Karpas-422 (cell line): ENCODE data around the gene RAP1GAP2. TPM values are rescaled to one million over a fixed set of nuclear protein-coding genes. Genes with fewer than 3 reads are reported as not detected.

Source experiments
- DNase-seq: peaks from one replicate; pipeline ENCODE4 v3.0.0-alpha.2; 2015
- H2AFZ ChIP-seq: fragments of 200-600 bp; sonication (generic); 2 replicates; pipeline ENCODE4 v1.6.1; 2014; ENCODE audit warnings: antibody characterized with exemption, low read length, mixed read lengths
- H3K27ac ChIP-seq: fragments of 200-600 bp; sonication (generic); 2 replicates; pipeline ENCODE4 v1.5.1; 2014; ENCODE audit warnings: mild to moderate bottlenecking, low read length, moderate library complexity
- H3K27me3 ChIP-seq: fragments of 200-600 bp; sonication (generic); 2 replicates; pipeline ENCODE4 v1.6.1; 2014; ENCODE audit warnings: low read length, mixed read lengths
- H3K36me3 ChIP-seq: fragments of 200-600 bp; sonication (generic); 2 replicates; pipeline ENCODE4 v1.6.1; 2014; ENCODE audit warnings: low read length, mixed read lengths; ENCODE audit not compliant: insufficient read depth
- H3K4me1 ChIP-seq: fragments of 200-600 bp; sonication (generic); 2 replicates; pipeline ENCODE4 v1.6.1; 2014; ENCODE audit warnings: mild to moderate bottlenecking, low read length, mixed read lengths
- H3K4me2 ChIP-seq: fragments of 200-600 bp; sonication (generic); 2 replicates; pipeline ENCODE4 v1.6.1; 2014; ENCODE audit warnings: low read length, low read depth, mild to moderate bottlenecking; ENCODE audit not compliant: poor library complexity, severe bottlenecking
- H3K4me3 ChIP-seq: fragments of 200-600 bp; sonication (generic); 2 replicates; pipeline ENCODE4 v1.5.1; 2014; ENCODE audit warnings: mild to moderate bottlenecking, antibody characterized with exemption, low read length, mixed read lengths
- H3K79me2 ChIP-seq: fragments of 200-600 bp; sonication (generic); 2 replicates; pipeline ENCODE4 v1.6.1; 2014; ENCODE audit warnings: mild to moderate bottlenecking, low read length, mixed read lengths
- H3K9ac ChIP-seq: fragments of 200-600 bp; sonication (generic); 2 replicates; pipeline ENCODE4 v1.6.0; 2014; ENCODE audit warnings: low read length
- H3K9me2 ChIP-seq: fragments of 200-600 bp; sonication (generic), shearing (Covaris generic); replicated peaks from 2 replicates; pipeline ENCODE4 v1.6.0; 2014; ENCODE audit warnings: mild to moderate bottlenecking, low read length, moderate library complexity; ENCODE audit not compliant: insufficient read depth
- H3K9me3 ChIP-seq: fragments of 300-700, 200-600 bp; sonication (generic); 2 replicates; pipeline ENCODE4 v1.6.1; 2014; ENCODE audit warnings: low read length, mixed read lengths
- H4K20me1 ChIP-seq: fragments of 200-600 bp; sonication (generic); 2 replicates; pipeline ENCODE4 v1.6.1; 2014; ENCODE audit warnings: mild to moderate bottlenecking, antibody characterized with exemption, low read length, low read depth; ENCODE audit not compliant: insufficient read depth
- total RNA-seq: library from RNA; depleted of rRNA; stranded (reverse); fragments of >200 nt; shearing (Covaris generic); gene quantifications from 2 replicates; pipeline ENCODE4 v1.2.3, GENCODE V29; 2014; ENCODE audit warnings: low replicate concordance

Gene RAP1GAP2
- total RNA-seq, 1 experiment from 2014 or later = 6.0 TPM

DNA sequence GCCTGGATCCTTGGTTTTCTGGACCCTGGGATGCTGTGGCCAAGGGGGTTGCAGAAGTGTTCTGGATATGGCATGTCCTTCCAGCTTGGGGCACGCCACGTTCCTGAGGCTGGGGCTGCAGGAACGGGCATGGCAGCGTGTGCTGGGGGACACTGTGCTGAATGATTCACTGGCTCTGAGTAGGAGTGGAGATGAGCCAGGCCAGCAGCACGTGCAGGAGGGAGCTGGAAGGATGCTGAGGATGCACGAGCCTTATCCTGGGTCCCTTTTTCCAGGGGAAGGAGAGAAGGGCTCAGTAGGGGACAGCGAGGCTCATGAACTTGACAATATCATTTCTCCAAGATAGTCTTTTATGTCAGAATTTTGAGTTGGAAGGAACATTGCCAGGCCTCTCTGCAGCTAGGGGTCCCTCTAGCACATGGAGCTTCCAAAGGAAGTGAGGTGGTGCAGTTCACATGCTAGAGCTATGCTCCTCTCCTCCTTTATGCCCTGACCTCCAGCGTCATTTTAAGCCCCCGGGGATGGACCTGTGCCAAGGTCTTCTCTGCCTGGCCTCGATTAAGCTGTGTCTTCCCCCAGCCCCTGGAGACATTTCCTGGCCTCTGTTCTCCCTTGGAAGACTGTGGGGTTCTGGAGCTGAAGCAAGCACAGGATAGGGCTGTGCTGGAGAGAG is 141.2 kb downstream of the RAP1GAP2 start:
- Histone ChIP-seq H3K4me3 (no peak overlapping the region), H3K9ac (no peak overlapping the region), H3K9me3 (no peaks in the 10 kb centered on the region), H3K9me2 (no peaks in the 10 kb centered on the region), H3K4me2 (no peak overlapping the region), H3K79me2 (no peaks in the 10 kb centered on the region), H4K20me1 (no peaks in the 10 kb centered on the region), H3K27ac (no peak overlapping the region), H3K27me3 (no peaks in the 10 kb centered on the region), H2AFZ (no peak overlapping the region), H3K4me1 (peaks cover 23% of the 10 kb centered on the region), H3K36me3 (no peaks in the 10 kb centered on the region)
- peak; percentile 55 for DNase-seq

DNA sequence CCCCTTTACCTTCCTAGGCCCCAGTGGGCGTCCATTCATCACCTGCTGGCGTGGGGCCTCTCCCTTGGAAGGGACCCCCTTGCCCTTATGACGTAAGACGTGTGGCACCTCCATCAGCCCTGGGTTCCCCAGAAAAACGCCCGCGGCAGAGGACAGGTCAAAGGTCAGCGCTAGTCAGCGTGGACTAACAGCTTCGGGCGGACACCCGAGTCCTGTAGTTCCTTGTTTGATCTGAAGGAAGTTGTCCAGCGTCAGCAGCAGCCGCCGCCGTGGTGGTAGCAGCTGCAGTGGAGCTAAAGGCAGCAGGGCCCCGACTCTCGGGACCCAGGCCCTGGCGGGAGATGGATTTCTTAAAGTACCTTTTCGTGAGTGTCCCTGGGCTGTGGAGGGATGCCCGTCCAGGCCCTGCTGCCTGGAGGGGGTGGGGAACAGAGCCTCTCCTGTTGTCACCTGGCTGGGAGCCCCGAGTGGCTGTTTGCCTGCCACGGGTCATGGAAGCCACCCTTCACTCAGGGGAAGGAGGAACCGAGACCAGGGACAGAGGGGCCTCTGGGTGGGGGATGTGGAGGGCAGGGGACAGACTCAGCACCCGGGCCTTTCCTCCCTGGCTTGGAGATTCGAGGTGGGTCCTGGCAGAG is 143.6 kb downstream of the RAP1GAP2 start:
- peaks cover 25% of the 10 kb centered on the region for H3K4me1 ChIP-seq
- no peak overlapping the region for H2AFZ ChIP-seq
- H3K27ac ChIP-seq = no peak overlapping the region
- H3K27me3 ChIP-seq = no peaks in the 10 kb centered on the region
- H4K20me1 ChIP-seq = no peaks in the 10 kb centered on the region
- no peak overlapping the region for H3K4me3 ChIP-seq
- peak overlapping the region; percentile 3; the same call in 1 of the 2 replicates for H3K9ac ChIP-seq
- H3K36me3 ChIP-seq = no peaks in the 10 kb centered on the region
- no peak for DNase-seq
- no peaks in the 10 kb centered on the region for H3K9me2 ChIP-seq
- no peaks in the 10 kb centered on the region for H3K79me2 ChIP-seq
- H3K9me3 ChIP-seq = no peaks in the 10 kb centered on the region
- H3K4me2 ChIP-seq = no peak overlapping the region

DNA sequence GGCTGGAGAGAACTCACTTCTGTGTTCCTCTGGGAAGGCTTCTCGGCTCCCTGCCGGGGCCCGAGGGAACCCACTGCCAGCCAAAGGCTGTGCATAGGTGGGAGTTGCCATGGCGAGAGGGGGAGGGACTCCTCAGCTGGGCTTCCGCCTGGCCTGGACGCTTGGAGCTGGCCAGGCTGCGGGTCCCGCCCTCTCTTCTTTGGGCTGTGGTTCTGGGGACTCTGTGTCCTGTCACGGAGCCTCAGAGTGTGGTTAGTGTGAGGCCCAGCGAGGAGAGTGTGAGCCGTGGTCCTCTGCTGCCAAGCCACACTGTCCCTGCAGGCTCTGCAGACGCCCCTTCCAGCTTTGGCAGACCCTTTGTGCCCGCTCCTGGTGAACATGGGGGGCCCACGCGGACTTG is 144.1 kb downstream of the RAP1GAP2 start:
- Histone ChIP-seq H3K27me3 (no peaks in the 10 kb centered on the region), H4K20me1 (no peaks in the 10 kb centered on the region), H3K9ac (peak overlapping the region; percentile 3; the same call in 1 of the 2 replicates), H3K4me3 (no peak overlapping the region), H3K79me2 (no peaks in the 10 kb centered on the region), H3K27ac (no peak overlapping the region), H3K9me3 (no peaks in the 10 kb centered on the region), H3K36me3 (no peaks in the 10 kb centered on the region), H2AFZ (no peak overlapping the region), H3K4me1 (peaks cover 25% of the 10 kb centered on the region), H3K9me2 (no peaks in the 10 kb centered on the region), H3K4me2 (no peak overlapping the region)
- no peak for DNase-seq

DNA sequence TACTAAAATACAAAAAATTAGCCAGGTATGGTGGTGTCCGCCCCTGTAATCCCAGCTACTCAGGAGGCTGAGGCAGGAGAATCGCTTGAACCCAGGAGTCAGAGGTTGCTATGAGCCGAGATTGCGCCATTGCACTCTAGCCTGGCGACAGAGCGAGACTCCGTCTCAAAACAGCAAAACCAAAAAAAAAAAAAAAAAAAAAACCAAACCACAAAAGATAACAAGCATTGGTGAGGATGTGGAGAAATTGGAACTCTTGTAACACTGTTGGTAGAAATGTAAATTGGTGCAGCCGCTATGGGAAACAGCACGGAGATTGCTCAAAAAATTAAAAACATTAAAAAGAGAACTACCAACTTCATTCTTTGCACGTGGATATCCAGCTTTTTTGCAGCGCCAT is 147.7 kb downstream of the RAP1GAP2 start:
- Histone ChIP-seq H3K4me2 (no peak overlapping the region), H3K9ac (no peak overlapping the region), H3K4me1 (peaks cover 13% of the 10 kb centered on the region), H3K27ac (no peak overlapping the region), H3K4me3 (no peak overlapping the region), H2AFZ (no peak overlapping the region), H3K79me2 (no peaks in the 10 kb centered on the region), H3K9me3 (no peaks in the 10 kb centered on the region), H4K20me1 (no peaks in the 10 kb centered on the region), H3K27me3 (no peaks in the 10 kb centered on the region), H3K9me2 (no peaks in the 10 kb centered on the region), H3K36me3 (no peaks in the 10 kb centered on the region)
- no peak for DNase-seq

DNA sequence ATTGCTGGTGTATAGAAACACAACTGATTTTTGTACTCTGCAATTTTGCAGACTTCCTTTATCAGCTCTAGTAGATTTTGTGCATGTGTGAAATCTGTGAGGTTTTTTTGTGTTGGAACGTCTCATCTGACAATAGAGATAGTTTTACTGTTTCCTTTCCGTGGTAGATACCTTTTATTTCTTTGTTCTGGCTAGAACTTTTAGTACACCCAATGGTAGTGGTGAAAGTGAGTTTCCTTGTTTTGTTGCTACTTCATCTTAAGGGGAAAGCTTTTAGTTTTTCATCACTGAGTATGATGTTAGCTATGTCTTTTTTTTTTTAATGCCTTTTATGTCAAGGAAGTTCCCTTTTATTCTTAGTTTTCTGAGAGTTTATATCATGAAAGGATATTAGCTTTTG is 149.1 kb downstream of the RAP1GAP2 start:
- H3K4me2 ChIP-seq = no peak overlapping the region
- H2AFZ ChIP-seq = no peak overlapping the region
- H3K4me1 ChIP-seq = peaks cover 6% of the 10 kb centered on the region
- H3K27me3 ChIP-seq = no peaks in the 10 kb centered on the region
- H3K27ac ChIP-seq = no peak overlapping the region
- DNase-seq = no peak
- H3K9me3 ChIP-seq = no peaks in the 10 kb centered on the region
- no peaks in the 10 kb centered on the region for H3K79me2 ChIP-seq
- no peak overlapping the region for H3K4me3 ChIP-seq
- H3K9ac ChIP-seq = no peak overlapping the region
- H3K9me2 ChIP-seq = no peaks in the 10 kb centered on the region
- no peaks in the 10 kb centered on the region for H4K20me1 ChIP-seq
- H3K36me3 ChIP-seq = no peaks in the 10 kb centered on the region

DNA sequence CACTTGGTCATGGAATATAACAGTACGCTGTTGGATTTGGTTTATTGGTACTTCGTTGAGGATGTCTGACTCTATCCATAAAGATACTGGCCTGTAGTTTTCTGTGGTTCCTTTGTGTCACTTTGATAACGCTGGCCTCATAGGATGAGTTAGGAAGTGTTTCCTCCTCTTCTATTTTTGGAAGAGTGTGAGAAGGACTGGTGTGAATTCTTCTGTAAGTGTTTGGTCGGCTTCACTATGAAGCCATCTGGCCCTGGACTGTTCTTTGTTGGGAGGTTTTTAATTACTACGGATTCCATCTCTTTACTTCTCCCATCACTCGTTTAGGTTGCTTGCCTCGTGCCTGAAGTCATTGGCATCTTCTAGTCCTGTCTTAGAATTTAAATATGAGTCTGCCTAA is 149.9 kb downstream of the RAP1GAP2 start:
- H3K9me2 ChIP-seq = no peaks in the 10 kb centered on the region
- no peaks in the 10 kb centered on the region for H3K36me3 ChIP-seq
- H3K4me2 ChIP-seq = no peak overlapping the region
- H3K27me3 ChIP-seq = no peaks in the 10 kb centered on the region
- 0 out of 2 replicates have a peak, but pooled peaks cover 3% of the 10 kb centered on the region for H3K4me1 ChIP-seq
- H3K4me3 ChIP-seq = no peak overlapping the region
- H3K9me3 ChIP-seq = no peaks in the 10 kb centered on the region
- no peak overlapping the region for H3K9ac ChIP-seq
- no peak overlapping the region; the same call in 1 of the 2 replicates for H2AFZ ChIP-seq
- H3K79me2 ChIP-seq = no peaks in the 10 kb centered on the region
- no peak overlapping the region for H3K27ac ChIP-seq
- no peaks in the 10 kb centered on the region for H4K20me1 ChIP-seq
- DNase-seq = no peak

DNA sequence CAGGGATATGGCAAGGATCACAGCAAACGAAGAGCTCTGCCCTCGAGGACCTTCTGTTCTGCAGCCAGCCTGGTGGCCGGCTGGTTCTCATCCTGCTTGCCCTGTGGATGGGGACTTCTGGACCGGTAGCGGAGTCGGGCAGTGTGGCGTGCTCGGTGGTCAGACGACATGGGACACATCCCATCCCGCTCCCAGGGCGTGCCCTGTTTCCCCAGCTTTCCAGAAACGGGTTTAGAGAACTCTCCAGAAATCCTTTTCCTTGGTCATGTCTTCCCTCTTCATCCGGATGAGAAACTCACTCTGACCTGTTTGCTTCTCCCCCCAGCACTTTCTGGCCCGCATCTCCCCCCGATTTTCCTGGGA is 151.3 kb downstream of the RAP1GAP2 start:
- no peaks in the 10 kb centered on the region for H4K20me1 ChIP-seq

DNA sequence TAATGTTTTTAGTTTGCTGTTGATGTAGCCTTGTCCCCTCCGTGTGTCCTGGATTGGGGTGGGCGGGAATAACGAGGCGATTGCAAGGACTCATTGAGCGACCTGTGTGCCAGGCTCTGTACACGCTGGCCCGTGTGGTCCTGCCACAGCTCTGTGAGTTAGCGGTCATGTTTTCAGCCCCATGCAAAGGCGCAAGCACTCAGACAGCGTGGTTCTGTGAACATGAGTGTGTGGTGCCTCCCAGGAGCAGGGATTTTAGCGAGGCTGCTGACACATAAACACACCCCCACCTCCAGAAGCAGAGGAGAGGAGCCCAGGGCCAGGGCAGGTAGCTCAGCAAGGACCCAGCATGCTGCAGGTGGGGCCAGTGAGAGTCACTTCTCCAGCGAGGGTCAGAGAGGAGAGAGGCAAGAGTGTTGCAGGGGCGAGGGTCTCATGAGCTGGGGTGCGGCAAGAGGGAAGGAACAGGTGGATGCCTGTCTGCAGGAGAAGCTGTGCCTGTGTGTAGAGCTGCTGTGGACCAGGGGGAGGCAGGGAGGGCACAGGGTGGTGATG is 151.8 kb downstream of the RAP1GAP2 start:
- H3K36me3 ChIP-seq = no peaks in the 10 kb centered on the region
- H3K9ac ChIP-seq = no peak overlapping the region
- no peak overlapping the region for H2AFZ ChIP-seq
- H3K27ac ChIP-seq = no peak overlapping the region
- H3K27me3 ChIP-seq = no peaks in the 10 kb centered on the region
- no peaks in the 10 kb centered on the region for H3K9me3 ChIP-seq
- no peaks in the 10 kb centered on the region for H3K9me2 ChIP-seq
- H3K4me2 ChIP-seq = no peak overlapping the region
- H3K79me2 ChIP-seq = no peaks in the 10 kb centered on the region
- H4K20me1 ChIP-seq = no peaks in the 10 kb centered on the region
- H3K4me3 ChIP-seq = no peak overlapping the region
- H3K4me1 ChIP-seq = 0 out of 2 replicates have a peak, but pooled peaks cover 3% of the 10 kb centered on the region
- DNase-seq = no peak

More for the DNA sequence above, 151.3 kb downstream of the RAP1GAP2 start:
- H3K27ac ChIP-seq = no peak overlapping the region
- H2AFZ ChIP-seq = no peak overlapping the region
- no peaks in the 10 kb centered on the region for H3K79me2 ChIP-seq
- H3K9me2 ChIP-seq = no peaks in the 10 kb centered on the region
- no peak for DNase-seq
- no peak overlapping the region for H3K4me2 ChIP-seq
- H3K27me3 ChIP-seq = no peaks in the 10 kb centered on the region
- H3K9me3 ChIP-seq = no peaks in the 10 kb centered on the region
- no peak overlapping the region for H3K4me3 ChIP-seq
- no peaks in the 10 kb centered on the region for H3K36me3 ChIP-seq
- H3K4me1 ChIP-seq = 0 out of 2 replicates have a peak, but pooled peaks cover 3% of the 10 kb centered on the region
- no peak overlapping the region for H3K9ac ChIP-seq
